ENCODE measurements around the gene MSANTD1.
A peak's percentile ranks its signal among the peaks of the same experiment; 100 is the strongest.
"Not testable (repeated sequence)": the region's sequence is repeated elsewhere in the genome, so short reads cannot be mapped to it uniquely, and the experiment has no call there.

Gene MSANTD1

DNA sequence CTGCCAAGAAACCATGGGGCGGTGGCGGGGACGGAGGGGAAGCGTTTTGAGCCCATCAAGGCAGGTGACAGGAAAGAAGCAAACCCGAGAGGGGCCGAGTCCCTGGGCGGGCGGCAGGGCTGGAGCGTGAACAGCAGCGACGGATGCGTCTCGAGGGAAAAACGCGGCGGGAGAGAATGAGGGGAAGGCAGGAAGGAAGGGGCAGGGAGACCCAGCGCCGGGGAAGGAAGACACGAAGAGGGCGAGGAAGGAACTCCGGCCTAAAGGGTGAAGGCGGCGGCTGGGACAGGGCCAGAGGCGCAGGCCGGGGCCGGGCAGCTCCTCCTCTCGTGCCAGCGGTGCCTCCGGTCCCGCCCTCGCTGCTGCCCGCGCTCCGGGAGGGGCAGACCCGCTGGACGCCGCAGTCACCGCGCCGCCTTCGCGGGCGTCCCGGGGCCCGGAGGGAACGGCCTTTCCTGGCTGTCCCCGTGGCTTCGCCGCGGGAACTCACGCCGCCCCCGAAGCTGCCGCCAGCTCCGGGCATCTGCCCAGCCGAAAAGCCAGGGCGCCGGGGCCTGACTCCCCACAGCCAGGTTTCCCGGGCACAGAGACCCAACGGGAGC, 43.1 kb downstream of the MSANTD1 start:
- DNase-seq, result peak; percentile 32

GRCh38 chr4:3292571-3293400, 43.8 kb downstream of the MSANTD1 start, which contains the start of gene RGS12:
Gene RGS12, plus strand, starts transcription at chr4:3293021. Its CDS starts 23,150 bp downstream, at chr4:3316171.
- DNase-seq, result peak; percentile 92

DNA sequence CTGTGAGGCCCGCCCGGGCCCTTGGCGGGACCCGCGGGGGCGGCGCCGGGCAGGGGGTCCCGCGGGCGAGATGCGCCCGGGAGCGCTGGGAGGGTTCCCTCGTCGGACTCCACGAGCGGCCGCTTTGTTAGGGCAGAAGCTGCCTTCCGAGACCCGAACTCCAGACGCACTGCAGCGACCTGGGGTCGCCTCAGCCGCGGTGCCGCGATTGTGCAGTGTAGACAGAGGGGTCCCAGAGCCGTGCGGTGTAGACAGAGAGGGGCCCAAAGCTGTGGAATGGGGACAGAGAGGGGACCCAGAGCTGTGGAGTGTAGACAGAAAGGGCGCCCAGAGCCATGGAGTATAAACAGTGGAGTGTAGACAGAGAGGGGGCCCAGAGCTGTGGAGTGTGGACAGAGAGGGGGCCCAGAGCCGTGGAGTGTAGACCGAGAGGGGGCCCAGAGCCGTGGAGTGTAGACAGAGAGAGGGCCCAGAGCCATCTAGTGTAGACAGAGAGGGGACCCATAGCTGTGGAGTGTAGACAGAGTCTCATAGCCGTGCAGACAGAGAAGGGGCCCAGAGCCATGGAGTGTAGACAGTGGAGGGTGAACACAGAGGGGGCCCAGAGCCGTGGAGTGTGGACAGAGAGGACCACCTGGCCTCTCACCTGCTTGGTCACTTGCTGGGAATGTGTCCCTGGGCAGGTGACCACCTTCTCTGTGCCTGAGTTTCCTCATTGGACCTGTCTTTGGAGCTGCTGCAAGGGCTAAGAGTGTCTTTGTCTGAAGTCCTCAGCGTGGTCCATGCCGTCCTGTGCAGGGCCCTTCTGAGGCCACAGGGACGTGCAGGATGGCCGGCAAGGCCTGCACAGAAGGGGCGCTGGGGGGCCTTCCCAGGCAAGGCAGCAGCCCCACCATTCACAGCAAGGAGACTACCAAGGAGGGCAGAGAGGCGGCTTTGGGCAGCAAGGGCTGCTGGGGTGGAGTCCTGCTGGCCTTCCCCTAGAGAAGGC, 44.7 kb downstream of the MSANTD1 start:
- no peak for DNase-seq

GRCh38 chr4:3294401-3295241, 45.7 kb downstream of the MSANTD1 start:
- no peak for DNase-seq

DNA sequence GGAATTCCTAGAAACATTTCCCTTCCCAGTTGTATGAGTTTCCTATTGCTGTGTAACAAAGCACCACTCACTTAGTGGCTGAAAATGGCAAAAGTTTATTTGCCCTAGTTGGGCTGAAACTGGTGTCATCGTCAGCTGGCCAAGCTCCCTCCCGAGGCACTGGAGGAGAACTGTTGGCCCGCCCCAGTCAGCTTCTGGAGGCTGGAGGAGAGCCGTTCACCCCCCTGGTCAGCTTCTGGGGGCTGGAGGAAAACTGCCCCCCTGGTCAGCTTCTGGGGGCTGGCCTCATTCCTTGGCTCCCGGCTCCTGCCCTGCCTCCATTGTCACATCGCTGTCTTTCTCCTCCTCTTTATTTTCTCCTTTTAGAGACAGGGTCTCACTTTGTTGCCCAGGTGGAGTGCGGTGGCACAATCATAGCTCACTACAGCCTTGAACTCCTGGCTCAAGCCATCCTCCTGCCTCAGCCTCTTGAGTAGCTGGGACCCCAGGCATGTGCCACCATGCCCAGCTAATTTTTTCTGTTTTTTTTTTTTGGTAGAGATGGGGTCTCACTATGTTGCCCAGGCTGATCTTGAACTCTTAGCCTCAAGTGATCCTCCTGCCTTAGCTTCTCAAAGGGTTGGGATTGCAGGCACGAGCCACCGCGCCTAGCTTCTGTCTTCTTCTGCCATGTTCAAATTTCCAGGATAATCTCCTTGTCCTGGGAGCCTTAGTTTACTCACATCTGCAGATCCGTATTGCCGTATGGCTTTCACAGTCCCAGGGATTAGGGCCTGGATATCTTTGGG, 47.1 kb downstream of the MSANTD1 start:
- DNase-seq, result no peak

DNA sequence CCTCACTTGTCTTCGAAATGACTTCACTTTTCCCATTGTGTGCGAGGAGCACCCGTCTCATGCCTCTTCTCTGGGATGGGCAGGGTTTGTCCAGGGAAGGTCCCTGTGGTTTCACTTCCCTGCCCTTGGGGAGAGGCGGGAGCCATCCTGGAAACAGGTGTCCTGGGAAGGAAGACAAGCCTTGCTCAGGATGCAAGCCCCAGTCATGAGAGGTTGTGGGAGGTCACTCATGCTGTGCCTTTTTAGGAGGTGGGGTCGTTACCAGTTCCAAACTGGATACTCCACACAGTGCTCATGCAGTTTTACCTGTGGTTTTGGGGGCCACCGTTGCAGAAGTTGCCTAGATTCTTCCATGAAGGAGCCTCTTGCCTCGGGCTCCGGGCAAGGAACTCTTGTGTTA, 47.7 kb downstream of the MSANTD1 start:
- no peak for DNase-seq

DNA sequence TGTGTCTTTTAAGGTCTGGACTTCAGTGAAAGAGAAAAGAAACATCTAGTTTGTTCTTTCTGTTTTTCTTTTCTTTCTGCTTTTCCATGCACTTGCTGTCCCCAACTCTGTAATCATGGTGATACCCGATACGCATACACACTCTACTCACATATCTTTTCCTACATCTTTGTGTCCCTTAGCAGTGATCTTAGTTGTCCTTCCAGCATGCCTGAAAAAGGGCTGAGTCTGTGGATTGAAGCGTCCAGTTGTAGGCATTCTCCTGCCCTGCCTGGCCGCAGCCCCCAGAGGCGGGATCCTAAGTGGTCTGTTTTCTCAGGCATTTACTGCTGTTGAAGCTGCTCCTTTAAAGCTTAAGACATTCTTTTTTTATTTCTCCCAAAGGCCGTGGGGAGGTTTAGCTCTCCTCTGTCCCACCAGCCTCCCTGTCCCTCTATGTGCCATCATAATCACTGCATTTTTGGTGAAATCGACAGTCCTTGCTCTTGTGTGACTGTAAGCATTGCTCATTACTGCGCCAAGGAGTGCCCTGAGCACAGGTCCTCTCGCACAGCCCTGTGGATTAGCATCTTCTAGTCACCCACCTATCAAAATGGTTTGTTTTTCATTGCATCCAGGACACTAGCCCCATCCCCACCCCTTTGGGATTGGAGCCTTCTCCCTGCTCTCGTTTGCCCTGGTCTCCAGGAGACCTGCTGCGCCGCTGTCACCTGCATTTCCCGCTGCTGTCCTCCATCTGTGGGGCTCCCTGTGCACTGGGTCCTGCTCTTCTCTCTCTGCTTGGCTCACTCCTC, 48.3 kb downstream of the MSANTD1 start:
- DNase-seq, result no peak

GRCh38 chr4:3299122-3299975, 50.4 kb downstream of the MSANTD1 start:
- no peak for DNase-seq

DNA sequence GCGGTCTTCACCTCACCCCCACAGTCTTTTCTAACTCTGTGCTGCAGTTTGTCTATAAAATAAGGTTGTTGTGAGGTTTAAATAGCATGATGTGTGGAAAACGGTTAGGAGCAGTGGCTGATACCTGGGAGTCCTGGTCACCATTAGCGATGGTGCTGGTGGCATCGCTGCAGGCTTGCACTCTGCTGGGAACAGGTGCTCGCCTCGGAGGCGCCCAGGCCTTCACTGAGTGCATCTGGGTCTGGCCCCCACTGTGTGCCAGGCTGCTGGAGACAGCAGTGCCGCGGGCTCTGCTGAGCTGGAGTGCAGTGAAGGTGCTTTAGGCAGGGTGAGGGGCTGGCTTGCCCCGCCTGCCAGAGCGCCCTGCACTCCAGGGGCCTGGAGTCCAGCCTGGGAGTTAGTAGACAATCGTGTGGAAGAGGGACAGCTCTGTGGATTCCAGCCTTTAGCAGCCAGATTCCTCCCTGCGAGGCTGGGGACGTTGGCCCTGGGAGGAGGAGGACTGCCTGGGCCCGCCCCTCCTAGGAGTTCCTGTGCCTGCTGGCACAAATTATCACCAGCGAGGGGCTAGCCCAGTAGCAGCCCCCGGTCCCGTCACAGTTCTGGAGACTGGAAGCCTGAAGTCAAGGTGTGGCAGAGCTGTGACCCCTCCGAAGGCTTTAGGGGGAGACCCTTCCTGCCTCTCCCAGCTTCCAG, 51.2 kb downstream of the MSANTD1 start:
- no peak for DNase-seq

- DNase-seq, result not testable (repeated sequence)
These were observed 51.9 kb downstream of the MSANTD1 start for GRCh38 chr4:3300882-3301281.

GRCh38 chr4:3301450-3302172, 52.7 kb downstream of the MSANTD1 start:
- DNase-seq, result peak; percentile 23

DNA sequence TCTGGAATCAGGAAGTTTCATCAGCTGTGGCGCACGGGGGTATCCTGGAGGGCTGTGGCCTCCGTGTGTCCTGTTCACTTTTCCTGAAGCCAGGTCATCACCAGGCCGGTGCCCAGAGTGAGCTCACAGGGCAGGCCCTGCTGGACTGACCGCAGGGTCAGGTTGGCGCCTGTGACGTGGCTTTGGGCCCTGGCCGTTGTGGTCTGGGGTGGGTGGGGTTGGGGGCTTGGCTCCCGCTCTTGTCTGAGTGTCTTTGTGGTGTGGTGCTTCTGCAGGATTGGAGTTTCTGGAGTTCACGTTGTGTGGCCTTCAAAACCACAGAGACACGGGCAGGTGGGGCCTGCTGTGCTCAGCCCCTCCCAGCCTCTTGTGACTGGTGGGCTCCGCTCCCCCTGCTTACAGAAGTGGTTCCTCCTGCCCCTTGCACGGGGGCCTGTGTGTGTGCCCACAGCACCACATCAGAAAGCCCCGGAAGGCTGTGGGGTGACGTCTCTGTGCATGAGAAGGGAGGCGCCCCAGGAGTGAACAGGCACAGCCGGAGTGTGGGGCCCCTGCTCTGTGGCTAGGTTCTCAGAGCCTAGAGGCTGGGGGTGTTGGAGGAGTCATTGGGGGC, 53.3 kb downstream of the MSANTD1 start:
- peak; percentile 81 for DNase-seq

GRCh38 chr4:3302786-3303564, 54.0 kb downstream of the MSANTD1 start:
- peak; percentile 13 for DNase-seq

- DNase-seq, result no peak
These were observed 54.5 kb downstream of the MSANTD1 start for GRCh38 chr4:3303565-3303824.

- no peak for DNase-seq
These were observed 55.2 kb downstream of the MSANTD1 start for GRCh38 chr4:3303923-3304710.
